B cell (primary cell): ENCODE data around the gene REM2. TPM values are rescaled to one million over a fixed set of nuclear protein-coding genes. Genes with fewer than 3 reads are reported as not detected.

ENCODE experiments used
- ATAC-seq: fragments of 200-7000 bp; cut with Tn5 transposase; one replicate; pipeline ENCODE4 v1.10.0; 2021; ENCODE audit warnings: low read depth, mild to moderate bottlenecking, moderate number of reproducible peaks, moderate library complexity
- CTCF ChIA-PET: fragments of 350-600 bp; sonication (Branson Sonifier 250); formaldehyde crosslinking; loops from one replicate; lab custom pipeline; 2021; ENCODE audit warnings: antibody characterized with exemption, inconsistent platforms; lab: Charles Lee
- POLR2A ChIA-PET: fragments of 350-600 bp; sonication (Branson Sonifier 250); formaldehyde crosslinking; loops from one replicate; lab custom pipeline; 2021; ENCODE audit warnings: antibody characterized with exemption; lab: Charles Lee
- DNase-seq: peaks from one replicate; pipeline ENCODE4 v3.0.0; 2013
- H2AFZ ChIP-seq: 2 replicates; pipeline ENCODE4 v1.6.1; 2012; ENCODE audit warnings: mild to moderate bottlenecking, low read depth, low read length; ENCODE audit not compliant: insufficient read depth, poor library complexity, severe bottlenecking
- H3K27ac ChIP-seq, 2 donors: 1 replicate in 1 of 2; 2 replicates in 1 of 2; pipeline ENCODE4 v1.5.1; 2012 to 2013; ENCODE audit warnings: low read length in 2 of 2, mild to moderate bottlenecking in 2 of 2, moderate library complexity in 1 of 2
- H3K27me3 ChIP-seq, 4 experiments: fragments of 200-600 bp in 1 of 4; sonication (generic) in 1 of 4; replicated peaks in 1 of 4; 1 replicate in 2 of 4; 2 replicates in 2 of 4; pipeline versions ENCODE4 v1.6.1 to v1.7.0; 2013 to 2016; ENCODE audit warnings: low read length in 3 of 4, mild to moderate bottlenecking in 2 of 4, mixed read lengths in 1 of 4, moderate library complexity in 1 of 4; ENCODE audit not compliant: insufficient read depth in 4 of 4, control insufficient read depth in 3 of 4; ENCODE audit errors: control extremely low read depth in 1 of 4
- H3K36me3 ChIP-seq, 2 experiments: replicated peaks in 1 of 2; 1 replicate in 1 of 2; 2 replicates in 1 of 2; pipeline versions ENCODE4 v1.6.1 to v1.7.1; 2013; ENCODE audit warnings: low read length in 1 of 2; ENCODE audit not compliant: insufficient read depth in 2 of 2, control insufficient read depth in 1 of 2; ENCODE audit errors: control extremely low read depth in 1 of 2, extremely low read depth in 1 of 2
- H3K4me1 ChIP-seq, 2 donors: fragments of 200-600 bp in 1 of 2; sonication (generic) in 1 of 2; 1 replicate in 1 of 2; 2 replicates in 1 of 2; pipeline versions ENCODE4 v1.5.1 to v1.6.1; 2013 to 2017; ENCODE audit warnings: low read length in 2 of 2; ENCODE audit not compliant: control insufficient read depth in 2 of 2, insufficient read depth in 2 of 2
- H3K4me2 ChIP-seq: replicated peaks from 2 replicates; pipeline ENCODE3; 2012; ENCODE audit warnings: mild to moderate bottlenecking, low read depth, low read length; ENCODE audit not compliant: poor library complexity, severe bottlenecking
- H3K4me3 ChIP-seq, 5 experiments: fragments of 200-600 bp in 1 of 5; sonication (generic) in 1 of 5; 1 replicate in 3 of 5; 2 replicates in 2 of 5; pipeline versions ENCODE4 v1.5.1 to v1.7.0; 2011 to 2016; ENCODE audit warnings: low read length in 4 of 5, mild to moderate bottlenecking in 4 of 5, low read depth in 2 of 5, control low read depth in 1 of 5, moderate library complexity in 1 of 5; ENCODE audit not compliant: insufficient read depth in 1 of 5; ENCODE audit errors: control extremely low read depth in 1 of 5, extremely low read depth in 1 of 5
- H3K79me2 ChIP-seq: fragments of 200-600 bp; sonication (generic); one replicate; pipeline ENCODE4 v1.6.0; 2016; ENCODE audit warnings: low read length; ENCODE audit not compliant: control insufficient read depth, insufficient read depth
- H3K9ac ChIP-seq: fragments of 200-600 bp; sonication (generic); 2 replicates; pipeline ENCODE4 v1.6.1; 2017; ENCODE audit warnings: mild to moderate bottlenecking, low read length, moderate library complexity
- H3K9me3 ChIP-seq, 3 donors: one replicate each; pipeline versions ENCODE4 v1.6.1 to v1.7.1; 2013; ENCODE audit warnings: low read length in 2 of 3; ENCODE audit not compliant: control insufficient read depth in 2 of 3, insufficient read depth in 1 of 3; ENCODE audit errors: control extremely low read depth in 1 of 3
- H4K20me1 ChIP-seq: 2 replicates; pipeline ENCODE4 v1.6.0; 2012; ENCODE audit warnings: mild to moderate bottlenecking, low read length; ENCODE audit not compliant: insufficient read depth, control insufficient read depth, poor library complexity, severe bottlenecking
- H3K27ac Mint-ChIP-seq: one replicate; pipeline ENCODE4 v1.8.0; 2021; ENCODE audit warnings: mixed read lengths
- H3K27me3 Mint-ChIP-seq: one replicate; pipeline ENCODE4 v1.8.0; 2021; ENCODE audit warnings: mixed read lengths
- H3K4me1 Mint-ChIP-seq: one replicate; pipeline ENCODE4 v1.8.0; 2021; ENCODE audit warnings: mixed read lengths
- H3K4me3 Mint-ChIP-seq: one replicate; pipeline ENCODE4 v1.8.0; 2021; ENCODE audit warnings: mixed read lengths
- H3K9me3 Mint-ChIP-seq: one replicate; pipeline ENCODE4 v1.8.0; 2022; ENCODE audit warnings: mixed read lengths; ENCODE audit not compliant: insufficient read depth
- CTCF ChIP-seq: fragments of 200-600 bp; IDR thresholded peaks from one replicate; pipeline ENCODE4 v1.8.0; 2022; ENCODE audit warnings: antibody characterized with exemption, mild to moderate bottlenecking
- EZH2 ChIP-seq: IDR thresholded peaks from 2 replicates; pipeline ENCODE4 v1.6.1; 2012; ENCODE audit warnings: borderline replicate concordance, low read depth, mild to moderate bottlenecking, moderate library complexity, low read length; ENCODE audit not compliant: insufficient read depth, poor library complexity, severe bottlenecking
- WGBS: methylation state at CpG from one replicate; pipeline ENCODE4 v1.1.5; 2013; ENCODE audit warnings: missing lambda C conversion rate; ENCODE audit not compliant: insufficient coverage; 5-methylcytosine and 5-hydroxymethylcytosine counted together
- intact Hi-C: fragments of 100-400 bp; cut with micrococcal nuclease; formaldehyde crosslinking; loops from one replicate; pipeline ENCODE4 v1.10.0; 2022
- polyA plus RNA-seq: library from polyadenylated mRNA; depleted of rRNA; stranded (reverse); fragments of >200 nt; gene quantifications from 2 replicates; pipeline ENCODE4 v1.2.3, GENCODE V29; 2012
- total RNA-seq, 2 donors: library from RNA; stranded (reverse); fragments of 120-200 nt in 1 of 2; gene quantifications; 1 replicate in 1 of 2; 2 replicates in 1 of 2; pipeline versions ENCODE4 v1.2.3 to v1.2.4, GENCODE V29; 2013 to 2022

Gene REM2
- total and polyA plus RNA-seq, 2 donors (not counting 1 experiment from before 2014, with no cell fraction given): 5.6 to 12.9 TPM

DNA sequence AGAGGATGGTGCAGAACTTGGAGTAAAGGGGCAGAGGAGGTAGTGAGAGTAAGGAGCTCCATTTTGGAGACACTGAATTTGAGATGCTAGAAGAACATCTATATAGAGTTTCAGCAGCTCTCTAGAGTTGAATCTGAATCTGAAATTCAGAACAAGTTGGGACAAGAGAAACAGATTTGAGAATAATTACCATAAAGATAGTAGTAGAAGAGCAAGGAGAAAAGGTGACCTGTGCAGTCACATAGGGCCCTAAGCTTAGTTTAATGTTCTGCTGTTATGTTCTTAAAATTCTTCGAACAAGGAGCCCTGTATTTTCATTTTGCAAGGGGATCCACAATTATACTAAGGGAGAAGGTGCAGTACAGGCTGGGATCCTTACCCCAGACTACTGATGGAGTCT lies 7.4 kb downstream of the REM2 start:
- H3K27ac Mint-ChIP-seq: peak overlapping the region; percentile 75
- H3K27me3 Mint-ChIP-seq: no peaks in the 10 kb centered on the region
- Histone ChIP-seq H4K20me1 (no peaks in the 10 kb centered on the region), H3K79me2 (peaks cover 11% of the 10 kb centered on the region), H2AFZ (no peak overlapping the region), H3K4me2 (no peak overlapping the region), H3K36me3 (peaks cover 0 to 6% of the 10 kb centered on the region in 2 experiments), H3K27ac (no peak overlapping the region), H3K4me3 (no peak overlapping the region), H3K4me1 (peaks cover 39 to 47% of the 10 kb centered on the region in 2 donors), H3K9me3 (no peaks in the 10 kb centered on the region), H3K9ac (no peak overlapping the region), H3K27me3 (no peaks in the 10 kb centered on the region)
- intact Hi-C loops: no loop called here
- no peak overlapping the region for H3K4me3 Mint-ChIP-seq
- TF ChIP-seq EZH2 (no peak), CTCF (no peak)
- ATAC-seq (no peak), DNase-seq (no peak)
- WGBS: no CpG with 5 or more reads among the region's 1 CpG
- ChIA-PET CTCF (interaction anchor here (3.6 to 6.7 kb wide), 3 partner anchors 11 to 320 kb away, joined by 24 to 76 read pairs (median 52); partner anchors contain the start of gene LRP10), POLR2A (no interaction called here)
- no peaks in the 10 kb centered on the region for H3K9me3 Mint-ChIP-seq
- peaks cover 40% of the 10 kb centered on the region for H3K4me1 Mint-ChIP-seq

DNA sequence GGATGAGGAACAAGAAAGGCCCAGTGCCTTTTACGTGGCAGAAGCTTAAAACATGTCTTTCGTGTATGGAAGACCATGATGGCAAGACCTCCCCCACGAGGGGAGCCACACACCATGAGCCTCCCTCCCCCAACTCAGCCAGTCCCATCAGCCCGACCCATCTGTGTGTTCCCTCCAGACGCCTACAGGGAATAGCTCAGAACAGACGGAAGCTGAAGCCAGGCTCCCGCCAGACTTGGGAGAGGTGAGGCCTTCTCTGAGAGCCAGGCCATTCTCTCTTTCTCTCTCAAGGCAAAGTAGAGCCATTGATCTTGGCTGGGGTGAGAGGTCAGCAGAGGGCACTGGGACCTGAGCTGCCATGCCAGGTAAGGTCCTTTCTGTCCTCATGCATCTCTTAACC lies 9.5 kb downstream of the REM2 start:
- peaks cover 26% of the 10 kb centered on the region for H3K4me1 Mint-ChIP-seq
- Histone ChIP-seq H3K9ac (no peak overlapping the region), H3K79me2 (peaks cover 11% of the 10 kb centered on the region), H3K36me3 (peaks cover 0 to 6% of the 10 kb centered on the region in 2 experiments), H3K27ac (no peak overlapping the region), H3K9me3 (no peaks in the 10 kb centered on the region), H3K4me1 (peaks cover 28% of the 10 kb centered on the region in 2 donors), H2AFZ (no peak overlapping the region), H4K20me1 (no peaks in the 10 kb centered on the region), H3K27me3 (no peaks in the 10 kb centered on the region), H3K4me3 (no peak overlapping the region), H3K4me2 (no peak overlapping the region)
- H3K9me3 Mint-ChIP-seq: no peaks in the 10 kb centered on the region
- H3K4me3 Mint-ChIP-seq: no peak overlapping the region
- intact Hi-C loops: no loop called here
- POLR2A ChIA-PET: interaction anchor here (0.6 kb wide), 1 partner anchor 10 kb away, joined by 9 read pairs; no protein-coding TSS in a partner anchor
- DNase-seq (no peak), ATAC-seq (no peak)
- H3K27ac Mint-ChIP-seq: peak overlapping the region; percentile 53
- TF ChIP-seq EZH2 (no peak), CTCF (no peak)
- 95% methylated on average over 3 of the region's 7 CpGs for WGBS
- H3K27me3 Mint-ChIP-seq: no peaks in the 10 kb centered on the region
- CTCF ChIA-PET: interaction anchor here (1.5 to 6.7 kb wide), 3 partner anchors 9 to 40 kb away, joined by 5 to 76 read pairs (median 52); partner anchors contain the start of gene LRP10
